NB4 (cell line): ENCODE measurements around the gene SYNE1.
"Not testable (repeated sequence)": the region's sequence is repeated elsewhere in the genome, so short reads cannot be mapped to it uniquely, and the experiment has no call there.

Source experiments
- DNase-seq: peaks from one replicate; pipeline ENCODE4 v3.0.0; 2010; ENCODE audit warnings: low read depth
- H3K4me3 ChIP-seq: one replicate; pipeline ENCODE4 v1.5.1; 2011; ENCODE audit warnings: mild to moderate bottlenecking, low read depth, low read length, moderate library complexity
- MYC ChIP-seq: IDR thresholded peaks from 2 replicates; pipeline ENCODE4 v1.6.1; 2011; ENCODE audit warnings: low read depth, low read length
- POLR2A ChIP-seq: IDR thresholded peaks from 2 replicates; pipeline ENCODE4 v1.6.1; 2011; ENCODE audit warnings: mild to moderate bottlenecking; ENCODE audit not compliant: insufficient read length; ENCODE audit errors: extremely low read depth
- TF ChIP-seq, protein P1 (sequence below): IDR thresholded peaks from 2 replicates; pipeline ENCODE4 v1.6.1; 2011; ENCODE audit warnings: low read depth, low read length
- TF ChIP-seq, protein P2 (sequence below): IDR thresholded peaks from one replicate; pipeline ENCODE4 v1.5.1; 2012; ENCODE audit warnings: low read depth, low read length

The SYNE1 gene

DNA sequence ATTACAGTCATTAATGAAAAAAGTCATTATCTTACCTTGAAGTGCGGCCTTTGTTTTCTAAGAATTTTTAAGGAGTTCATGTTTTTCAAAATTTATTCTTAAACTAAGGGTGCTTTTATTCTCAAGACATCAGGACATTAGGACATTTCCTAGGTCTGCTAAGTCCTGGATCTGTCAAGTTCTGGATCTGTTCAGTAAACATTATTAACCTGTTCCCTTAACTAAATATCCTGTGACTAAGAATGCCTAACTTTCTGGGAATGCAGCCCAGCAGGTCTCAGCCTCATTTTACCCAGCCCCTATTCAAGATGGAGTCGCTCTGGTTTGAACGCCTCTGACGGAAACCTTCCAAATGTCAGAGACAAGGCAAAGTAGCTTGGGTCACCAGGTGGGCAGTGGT is 302.6 kb downstream of the SYNE1 start:
- no peak overlapping the region for H3K4me3 ChIP-seq
- TF ChIP-seq, protein P1, sequence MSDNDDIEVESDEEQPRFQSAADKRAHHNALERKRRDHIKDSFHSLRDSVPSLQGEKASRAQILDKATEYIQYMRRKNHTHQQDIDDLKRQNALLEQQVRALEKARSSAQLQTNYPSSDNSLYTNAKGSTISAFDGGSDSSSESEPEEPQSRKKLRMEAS, result no peak
- no peak for DNase-seq

DNA sequence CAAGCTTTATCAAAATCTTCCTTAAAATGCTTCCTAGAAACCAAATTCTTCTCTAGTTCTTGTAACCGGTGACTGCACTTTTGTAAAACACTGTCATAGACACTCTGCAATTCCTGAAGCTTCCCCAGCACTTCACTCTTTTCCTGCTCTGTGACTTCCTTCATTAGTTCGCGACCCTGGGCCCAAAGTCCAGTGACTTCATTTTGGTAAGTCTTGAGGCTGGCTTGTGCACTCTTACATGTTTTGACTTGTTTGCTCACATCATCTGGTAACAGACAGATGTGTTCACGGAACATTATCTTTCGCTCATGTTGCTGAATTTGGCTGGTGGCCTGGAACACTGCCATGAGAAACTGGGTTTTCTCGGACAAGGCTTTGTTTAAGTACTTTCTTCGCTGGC is 306.2 kb downstream of the SYNE1 start:
- TF ChIP-seq, protein P2, sequence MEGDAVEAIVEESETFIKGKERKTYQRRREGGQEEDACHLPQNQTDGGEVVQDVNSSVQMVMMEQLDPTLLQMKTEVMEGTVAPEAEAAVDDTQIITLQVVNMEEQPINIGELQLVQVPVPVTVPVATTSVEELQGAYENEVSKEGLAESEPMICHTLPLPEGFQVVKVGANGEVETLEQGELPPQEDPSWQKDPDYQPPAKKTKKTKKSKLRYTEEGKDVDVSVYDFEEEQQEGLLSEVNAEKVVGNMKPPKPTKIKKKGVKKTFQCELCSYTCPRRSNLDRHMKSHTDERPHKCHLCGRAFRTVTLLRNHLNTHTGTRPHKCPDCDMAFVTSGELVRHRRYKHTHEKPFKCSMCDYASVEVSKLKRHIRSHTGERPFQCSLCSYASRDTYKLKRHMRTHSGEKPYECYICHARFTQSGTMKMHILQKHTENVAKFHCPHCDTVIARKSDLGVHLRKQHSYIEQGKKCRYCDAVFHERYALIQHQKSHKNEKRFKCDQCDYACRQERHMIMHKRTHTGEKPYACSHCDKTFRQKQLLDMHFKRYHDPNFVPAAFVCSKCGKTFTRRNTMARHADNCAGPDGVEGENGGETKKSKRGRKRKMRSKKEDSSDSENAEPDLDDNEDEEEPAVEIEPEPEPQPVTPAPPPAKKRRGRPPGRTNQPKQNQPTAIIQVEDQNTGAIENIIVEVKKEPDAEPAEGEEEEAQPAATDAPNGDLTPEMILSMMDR, result no peak
- TF ChIP-seq, protein P1, result no peak
- TF ChIP-seq MYC (no peak), POLR2A (no peak)

DNA sequence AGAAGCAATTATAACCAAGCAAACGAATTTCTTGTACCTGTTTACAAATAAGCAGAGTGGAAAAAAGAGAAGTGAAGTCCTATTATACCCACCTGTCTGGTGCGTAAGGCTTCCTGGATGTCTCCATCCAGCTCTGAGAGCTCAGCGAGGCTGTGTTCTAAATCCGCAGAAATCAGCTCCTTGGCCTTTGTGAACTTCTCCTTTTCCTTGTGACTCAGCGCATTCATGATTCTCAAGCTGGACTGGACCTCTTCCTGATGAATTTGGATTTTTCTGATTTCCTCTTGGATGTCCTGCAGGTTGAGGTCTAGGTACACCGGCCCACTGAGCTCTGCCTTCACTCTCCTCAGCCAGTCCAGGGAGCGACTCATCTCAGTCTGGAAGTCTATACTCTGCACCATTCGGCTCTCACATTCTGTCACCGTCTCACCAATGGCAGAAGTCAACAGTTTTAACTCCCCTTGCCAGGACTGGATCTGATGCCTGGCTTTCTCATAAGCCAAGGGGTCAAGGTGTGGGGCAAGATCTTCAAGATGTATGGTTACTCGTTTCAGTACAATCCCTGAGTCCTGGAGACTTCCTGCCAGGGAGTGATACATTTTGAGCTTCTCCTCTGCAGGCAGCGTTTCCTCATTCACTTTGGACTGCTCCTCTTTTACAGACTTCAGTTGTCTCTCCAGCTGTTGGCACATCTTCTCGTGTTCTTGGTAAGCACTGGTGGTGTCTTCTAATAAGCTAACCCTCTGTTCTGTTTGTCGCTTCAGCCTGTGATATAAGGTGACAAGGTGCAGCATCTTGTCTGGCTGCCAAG is 307.3 kb downstream of the SYNE1 start:
- TF ChIP-seq, protein P2, result no peak
- TF ChIP-seq POLR2A, result no peak
- TF ChIP-seq, protein P1, result no peak
- H3K4me3 ChIP-seq, result no peak overlapping the region
- DNase-seq, result peak; percentile 20

More for the DNA sequence above, 306.2 kb downstream of the SYNE1 start:
- no peak overlapping the region for H3K4me3 ChIP-seq
- DNase-seq, result no peak

DNA sequence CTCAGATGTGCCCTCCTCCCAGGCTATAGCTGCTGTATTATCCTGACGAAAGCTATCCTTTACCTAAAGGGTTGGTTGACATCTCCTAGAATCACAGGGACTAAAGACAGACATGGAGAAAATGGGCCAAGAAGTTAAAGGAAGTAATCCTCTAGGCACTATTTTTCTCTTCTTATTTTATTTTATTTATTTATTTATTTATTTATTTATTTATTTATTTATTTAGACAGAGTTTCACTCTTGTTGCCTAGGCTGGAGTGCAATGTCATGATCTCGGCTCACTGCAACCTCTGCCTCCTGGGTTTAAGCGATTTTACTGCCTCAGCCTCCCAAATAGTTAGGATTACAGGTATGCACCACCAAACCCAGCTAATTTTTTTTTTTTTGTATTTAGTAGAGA is 309.0 kb downstream of the SYNE1 start:
- not testable (repeated sequence) for DNase-seq, H3K4me3 ChIP-seq

DNA sequence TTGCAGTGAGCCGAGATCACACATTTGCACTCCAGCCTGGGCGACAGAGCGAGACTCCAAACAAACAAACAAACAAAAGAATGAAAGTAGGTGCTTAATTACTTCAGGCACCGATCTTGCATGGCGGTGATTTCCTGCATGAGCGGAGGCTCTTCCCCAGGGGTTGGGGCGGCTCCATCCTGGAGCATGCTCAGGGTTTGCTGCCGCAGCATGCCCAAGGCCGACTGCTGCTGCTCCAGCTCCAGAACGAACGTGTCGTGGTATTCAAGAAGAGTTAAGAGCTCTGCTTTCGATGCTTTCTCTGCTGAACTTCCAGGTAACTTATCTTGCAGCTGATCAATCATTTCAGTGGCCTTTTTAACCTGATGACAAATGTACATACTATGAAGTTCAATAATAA is 313.8 kb downstream of the SYNE1 start:
- DNase-seq, result no peak
- H3K4me3 ChIP-seq, result no peak overlapping the region
- TF ChIP-seq, protein P2, result no peak
- no peak for TF ChIP-seq POLR2A

DNA sequence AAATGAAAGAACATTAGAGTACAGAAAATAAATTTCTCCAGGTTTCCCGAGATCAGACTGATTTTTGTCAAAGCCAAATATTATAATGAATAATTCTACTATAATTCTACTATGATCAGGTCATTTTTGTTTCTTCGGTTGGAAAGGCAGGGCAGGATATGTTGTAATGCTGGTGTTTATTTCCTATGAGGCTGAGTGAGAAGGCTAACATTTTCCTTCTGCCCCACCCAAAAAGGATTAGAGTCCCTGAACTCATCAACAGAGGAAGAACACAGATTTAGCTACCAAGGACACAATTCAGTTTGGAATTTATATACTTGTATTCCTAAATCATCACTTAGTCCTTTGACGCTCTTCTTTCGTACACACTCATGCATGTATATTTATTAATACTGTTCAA is 318.9 kb downstream of the SYNE1 start:
- DNase-seq, result no peak
- TF ChIP-seq, protein P2, result no peak
- no peak for TF ChIP-seq POLR2A
- TF ChIP-seq, protein P1, result no peak
- TF ChIP-seq MYC, result no peak
- H3K4me3 ChIP-seq, result no peak overlapping the region

DNA sequence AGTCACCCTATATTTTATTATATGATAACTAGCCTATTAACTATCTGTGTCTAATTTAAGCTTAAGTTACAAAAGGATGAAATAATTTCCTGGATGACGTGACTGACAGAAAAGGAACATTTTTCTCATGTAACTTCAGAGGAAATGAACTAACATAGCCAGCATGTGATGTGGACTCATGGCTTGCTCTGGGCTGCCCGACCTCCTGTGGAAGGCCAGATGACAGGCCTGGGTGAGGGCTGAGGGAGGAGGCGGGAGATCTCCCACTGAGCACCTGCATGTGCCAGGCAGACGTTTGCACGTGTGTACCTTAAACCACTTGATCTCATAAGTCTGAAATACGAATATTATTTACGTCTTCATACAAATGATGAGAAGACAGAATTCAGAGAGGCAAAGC is 321.1 kb downstream of the SYNE1 start:
- H3K4me3 ChIP-seq, result no peak overlapping the region
- DNase-seq, result no peak
- TF ChIP-seq MYC (no peak), POLR2A (no peak)
- TF ChIP-seq, protein P2, result no peak
- TF ChIP-seq, protein P1, result no peak
